ENCODE measurements around the gene THOP1. TPM values are rescaled to one million over a fixed set of nuclear protein-coding genes. Genes with fewer than 3 reads are reported as not detected.

THOP1 gene
- total and polyA plus RNA-seq, 2 donors from 2014 or later = 36.8 to 42.9 TPM

DNA sequence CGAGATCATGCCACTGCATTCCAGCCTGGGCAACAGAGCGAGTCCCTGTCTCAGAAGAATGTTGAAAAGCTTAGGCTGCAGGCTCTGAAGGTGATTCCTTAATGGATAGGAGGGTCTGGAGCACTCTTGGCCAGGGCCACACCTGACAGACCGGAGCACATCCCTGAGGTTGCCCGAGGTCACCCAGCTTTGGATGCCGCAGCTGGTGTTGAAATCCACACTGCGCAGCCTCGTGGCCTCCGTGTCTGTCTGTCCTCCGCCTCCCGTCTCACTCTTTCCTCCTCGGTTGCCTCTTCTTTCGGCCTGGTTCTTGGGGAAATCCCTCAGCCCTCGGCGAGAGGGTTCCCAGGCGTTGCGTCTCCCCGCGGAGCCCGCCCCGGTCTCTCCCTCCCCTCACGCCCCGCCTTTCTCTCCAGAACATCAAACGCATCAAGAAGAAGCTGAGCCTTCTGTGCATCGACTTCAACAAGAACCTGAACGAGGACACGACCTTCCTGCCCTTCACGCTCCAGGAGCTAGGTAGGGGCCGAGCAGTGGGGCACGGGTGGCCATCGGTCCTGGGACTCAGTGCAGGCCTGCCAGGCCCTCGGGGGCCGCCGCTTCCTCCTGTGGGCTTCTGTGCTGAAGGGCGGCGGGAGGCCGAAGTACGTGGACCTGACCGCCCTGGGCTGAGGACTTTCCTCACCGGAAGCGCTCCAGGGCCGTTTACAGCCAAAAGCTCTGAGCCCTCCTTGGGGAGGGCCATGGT lies 14.1 kb downstream of the THOP1 start:
- FAIRE-seq (no peak), DNase-seq (no peak)
- no peak for TF ChIP-seq CTCF (IDR thresholded peaks at IDR 0.05; ENCODE audit: borderline replicate concordance, extremely low read depth, insufficient read depth)

GRCh38 chr19:2800506-2800905 lies 15.2 kb downstream of the THOP1 start:
- FAIRE-seq (no peak), DNase-seq (peak in 1 of 5 donors; percentile 74)
- Histone ChIP-seq H3K9ac (ENCODE audit: low read length in 3 of 3) (no peak overlapping the region), H3K4me3 (ENCODE audit: low read length in 3 of 3) (no peak overlapping the region), H3K4me1 (ENCODE audit: control insufficient read depth in 2 of 3, insufficient read depth in 2 of 3, low read depth in 1 of 3, low read length in 3 of 3) (no peaks in the 10 kb centered on the region), H3K9me3 (ENCODE audit: control insufficient read depth in 2 of 3, insufficient read depth in 1 of 3, low read length in 3 of 3) (no peaks in the 10 kb centered on the region), H3K27ac (ENCODE audit: low read depth in 2 of 2, low read length in 2 of 2) (no peak overlapping the region), H3K27me3 (ENCODE audit: control insufficient read depth, insufficient read depth, low read length) (no peaks in the 10 kb centered on the region), H3K36me3 (ENCODE audit: control insufficient read depth in 2 of 3, insufficient read depth in 3 of 3, low read length in 3 of 3) (peaks cover 0 to 4% (median 2%) of the 10 kb centered on the region in 3 donors)
- no peak for TF ChIP-seq CTCF (IDR thresholded peaks at IDR 0.05; ENCODE audit: borderline replicate concordance, extremely low read depth, insufficient read depth)
- intact Hi-C loops (cut with DNase I) = no loop called here

More for the DNA sequence above, 14.1 kb downstream of the THOP1 start:
- Histone ChIP-seq H3K27me3 (ENCODE audit: control insufficient read depth, insufficient read depth, low read length) (no peaks in the 10 kb centered on the region), H3K36me3 (ENCODE audit: control insufficient read depth in 2 of 3, insufficient read depth in 3 of 3, low read length in 3 of 3) (peaks cover 0 to 5% (median 2%) of the 10 kb centered on the region in 3 donors), H3K4me1 (ENCODE audit: control insufficient read depth in 2 of 3, insufficient read depth in 2 of 3, low read depth in 1 of 3, low read length in 3 of 3) (no peaks in the 10 kb centered on the region), H3K4me3 (ENCODE audit: low read length in 3 of 3) (no peak overlapping the region), H3K27ac (ENCODE audit: low read depth in 2 of 2, low read length in 2 of 2) (no peak overlapping the region), H3K9me3 (ENCODE audit: control insufficient read depth in 2 of 3, insufficient read depth in 1 of 3, low read length in 3 of 3) (no peaks in the 10 kb centered on the region), H3K9ac (ENCODE audit: low read length in 3 of 3) (no peak overlapping the region)
- intact Hi-C loops (cut with DNase I) = no loop called here

GRCh38 chr19:2802826-2803225 lies 17.5 kb downstream of the THOP1 start:
- Histone ChIP-seq H3K27ac (ENCODE audit: low read depth in 2 of 2, low read length in 2 of 2) (no peak overlapping the region), H3K9me3 (ENCODE audit: control insufficient read depth in 2 of 3, insufficient read depth in 1 of 3, low read length in 3 of 3) (no peaks in the 10 kb centered on the region), H3K36me3 (ENCODE audit: control insufficient read depth in 2 of 3, insufficient read depth in 3 of 3, low read length in 3 of 3) (peaks cover 2 to 3% (median 2%) of the 10 kb centered on the region in 3 donors), H3K4me1 (ENCODE audit: control insufficient read depth in 2 of 3, insufficient read depth in 2 of 3, low read depth in 1 of 3, low read length in 3 of 3) (no peaks in the 10 kb centered on the region), H3K9ac (ENCODE audit: low read length in 3 of 3) (no peak overlapping the region), H3K27me3 (ENCODE audit: control insufficient read depth, insufficient read depth, low read length) (no peaks in the 10 kb centered on the region), H3K4me3 (ENCODE audit: low read length in 3 of 3) (no peak overlapping the region)
- no peak for TF ChIP-seq CTCF (IDR thresholded peaks at IDR 0.05; ENCODE audit: borderline replicate concordance, extremely low read depth, insufficient read depth)
- intact Hi-C loops (cut with DNase I) = no loop called here
- DNase-seq = no peak
- no peak for FAIRE-seq
